Astrocyte of the spinal cord (primary cell): ENCODE data around the gene SYT8.
"Not testable (repeated sequence)": the region's sequence is repeated elsewhere in the genome, so short reads cannot be mapped to it uniquely, and the experiment has no call there.

Experiments
- DNase-seq: peaks from one replicate; pipeline ENCODE4 v3.0.0; 2011; ENCODE audit warnings: low read depth, low spot score
- H3K4me3 ChIP-seq: 2 replicates; pipeline ENCODE4 v1.5.1; 2011; ENCODE audit warnings: low read depth, mild to moderate bottlenecking, low read length, moderate library complexity
- in situ Hi-C: cut with HindIII; loops from 2 replicates; pipeline ENCODE4 v1.10.0; 2017; ENCODE audit warnings: low sequenced_read_pairs
- TF ChIP-seq, protein P1 (sequence below): IDR thresholded peaks from 2 replicates; pipeline ENCODE4 v1.5.1; 2012; ENCODE audit warnings: low read depth, mild to moderate bottlenecking, low read length, inconsistent platforms

The SYT8 gene

DNA sequence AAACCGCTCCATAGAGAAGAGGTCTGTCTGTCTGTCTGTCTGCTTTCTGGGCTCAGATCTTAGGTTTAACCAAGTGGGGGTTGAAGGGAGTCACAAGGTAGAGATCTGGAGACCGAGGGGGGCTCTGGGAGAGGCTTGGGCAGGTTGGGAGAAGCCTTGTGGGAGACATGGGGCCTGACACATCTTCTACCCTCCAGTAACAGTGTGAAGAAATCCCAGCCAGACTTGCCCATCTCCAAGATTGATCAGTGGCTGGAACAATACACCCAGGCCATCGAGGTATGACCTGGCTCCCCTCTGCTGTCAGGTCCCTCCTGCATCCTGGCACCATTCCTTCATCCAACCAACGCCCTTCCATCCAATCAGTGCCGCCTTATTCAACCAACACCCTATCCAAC lies 49.5 kb downstream of the SYT8 start:
- in situ Hi-C loops = no loop called here
- no peak overlapping the region for H3K4me3 ChIP-seq
- TF ChIP-seq, protein P1, sequence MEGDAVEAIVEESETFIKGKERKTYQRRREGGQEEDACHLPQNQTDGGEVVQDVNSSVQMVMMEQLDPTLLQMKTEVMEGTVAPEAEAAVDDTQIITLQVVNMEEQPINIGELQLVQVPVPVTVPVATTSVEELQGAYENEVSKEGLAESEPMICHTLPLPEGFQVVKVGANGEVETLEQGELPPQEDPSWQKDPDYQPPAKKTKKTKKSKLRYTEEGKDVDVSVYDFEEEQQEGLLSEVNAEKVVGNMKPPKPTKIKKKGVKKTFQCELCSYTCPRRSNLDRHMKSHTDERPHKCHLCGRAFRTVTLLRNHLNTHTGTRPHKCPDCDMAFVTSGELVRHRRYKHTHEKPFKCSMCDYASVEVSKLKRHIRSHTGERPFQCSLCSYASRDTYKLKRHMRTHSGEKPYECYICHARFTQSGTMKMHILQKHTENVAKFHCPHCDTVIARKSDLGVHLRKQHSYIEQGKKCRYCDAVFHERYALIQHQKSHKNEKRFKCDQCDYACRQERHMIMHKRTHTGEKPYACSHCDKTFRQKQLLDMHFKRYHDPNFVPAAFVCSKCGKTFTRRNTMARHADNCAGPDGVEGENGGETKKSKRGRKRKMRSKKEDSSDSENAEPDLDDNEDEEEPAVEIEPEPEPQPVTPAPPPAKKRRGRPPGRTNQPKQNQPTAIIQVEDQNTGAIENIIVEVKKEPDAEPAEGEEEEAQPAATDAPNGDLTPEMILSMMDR = no peak
- no peak for DNase-seq

DNA sequence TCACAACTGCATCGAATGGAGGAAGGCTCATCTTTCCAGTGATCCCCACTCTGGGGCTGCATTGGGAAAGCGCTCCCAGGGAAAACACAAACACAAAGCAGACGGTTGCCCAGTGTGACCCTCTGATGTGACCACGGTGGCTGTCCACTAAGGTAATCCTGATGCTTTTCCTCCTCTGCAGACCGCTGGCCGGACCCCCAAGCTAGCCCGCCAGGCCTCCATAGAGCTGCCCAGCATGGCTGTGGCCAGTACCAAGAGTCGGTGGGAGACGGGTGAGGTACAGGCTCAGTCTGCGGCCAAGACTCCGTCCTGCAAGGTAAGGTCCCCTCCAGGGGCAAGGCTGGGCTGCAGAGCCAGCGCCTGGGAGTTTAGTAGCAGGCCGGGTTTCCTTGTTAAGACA lies 51.8 kb downstream of the SYT8 start:
- DNase-seq, in situ Hi-C loops, H3K4me3 ChIP-seq: not testable (repeated sequence)
